Right lobe of liver (tissue), 6 donors: ENCODE data around the gene FANCC. TPM values are rescaled to one million over a fixed set of nuclear protein-coding genes. Genes with fewer than 3 reads are reported as not detected.

Experiments used
- ATAC-seq, 4 donors: fragments of 200-7000 bp; cut with Tn5 transposase; one replicate each; pipeline ENCODE4 v1.9.1; 2020; ENCODE audit warnings: mild to moderate bottlenecking in 4 of 4, moderate library complexity in 4 of 4
- DNase-seq, 3 donors: peaks; one replicate each; pipeline ENCODE4 v3.0.0-alpha.2; 2020
- H3K27ac ChIP-seq, 3 donors: fragments of 200-600 bp; one replicate each; pipeline ENCODE4 v1.8.0; 2022
- H3K27me3 ChIP-seq, 2 donors: fragments of 200-600 bp; one replicate each; pipeline ENCODE4 v1.8.0; 2022
- H3K36me3 ChIP-seq, 4 donors: fragments of 200-600 bp; sonication (generic) in 1 of 4; one replicate each; pipeline versions ENCODE4 v1.5.1 to v1.8.0; 2017 to 2022; ENCODE audit warnings: control low read depth in 1 of 4
- H3K4me1 ChIP-seq, 4 donors: fragments of 200-600 bp; sonication (generic) in 1 of 4; one replicate each; pipeline versions ENCODE4 v1.5.1 to v1.8.0; 2017 to 2022; ENCODE audit warnings: control low read depth in 1 of 4
- H3K4me3 ChIP-seq, 3 donors: fragments of 200-600 bp; one replicate each; pipeline ENCODE4 v1.8.0; 2022
- H3K9me3 ChIP-seq, 4 donors: fragments of 200-600 bp; sonication (generic) in 1 of 4; one replicate each; pipeline versions ENCODE4 v1.5.1 to v1.8.0; 2017 to 2022; ENCODE audit warnings: control low read depth in 1 of 4
- POLR2A ChIP-seq: fragments of 450-650 bp; IDR thresholded peaks from one replicate; pipeline ENCODE4 v1.6.1; 2017; ENCODE audit warnings: antibody characterized with exemption, mild to moderate bottlenecking
- WGBS: methylation state at CpG from one replicate; pipeline ENCODE4 v1.1.6; 2018; ENCODE audit warnings: low coverage, low lambda C conversion rate; ENCODE audit not compliant: insufficient coverage; ENCODE audit errors: missing lambda C conversion rate; 5-methylcytosine and 5-hydroxymethylcytosine counted together
- intact Hi-C, 2 donors: fragments of 100-400 bp; cut with DNase I; formaldehyde crosslinking; loops; one replicate each; pipeline versions ENCODE4 v1.11.2 to v1.14.1; 2022
- total RNA-seq, 6 experiments: library from RNA; depleted of rRNA in 2 of 6; stranded (reverse); fragments of >200 nt in 2 of 6; fragmentation: NEBNext Ultra II Directional in 3 of 6; extraction: Animal tissue kit (Norgen Biotek cat#: 25700) in 3 of 6; gene quantifications; one replicate each; pipeline versions ENCODE4 v1.1.0 to v1.2.4, GENCODE V29; 2016 to 2023
- TF ChIP-seq, protein P1 (sequence below), 4 donors: fragments of 200-600 bp in 3 of 4; fragments of 450-650 bp in 1 of 4; IDR thresholded peaks; one replicate each; pipeline versions ENCODE4 v1.5.1 to v1.8.0; 2016 to 2022; ENCODE audit warnings: antibody characterized with exemption in 4 of 4, mild to moderate bottlenecking in 2 of 4
- donor health status: DM: no; HTN: yes; CAD: no.
- donor health status: DM: no; HTN: no; CAD: no.
- donor health status: DM: no; HTN: no; CAD: no.
- donor health status: DM: no; HTN: yes; CAD: no.
- donor health status: DM: no; HTN: yes; CAD: no.

The FANCC gene
- total RNA-seq, 6 experiments from 2014 or later = 8.1 to 27.9 (median 13.2) TPM

DNA sequence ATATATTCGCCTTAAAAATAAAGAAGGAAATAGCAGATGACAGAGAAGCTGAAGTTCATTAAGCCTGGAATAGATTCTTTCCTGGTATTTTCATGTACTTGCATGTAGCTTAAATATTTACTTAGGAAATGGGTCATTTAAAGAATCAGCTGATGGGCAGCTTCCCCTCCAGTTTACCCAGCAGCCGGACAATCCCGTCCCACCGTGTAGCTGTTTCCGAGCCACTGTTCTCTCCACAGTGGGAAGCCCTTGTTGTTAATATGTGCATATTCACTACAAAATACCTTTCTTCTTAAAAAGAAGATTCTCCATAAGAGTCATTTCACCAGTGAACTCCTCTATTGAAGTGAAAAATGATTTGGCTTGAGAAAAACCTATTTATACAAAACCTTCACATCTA, 187.0 kb downstream of the FANCC start:
- Histone ChIP-seq H3K9me3 (no peaks in the 10 kb centered on the region), H3K4me1 (peaks cover 0 to 38% (median 19%) of the 10 kb centered on the region in 4 donors), H3K4me3 (no peak overlapping the region), H3K36me3 (peaks cover 0 to 5% (median 0%) of the 10 kb centered on the region in 4 donors), H3K27me3 (no peaks in the 10 kb centered on the region), H3K27ac (peak overlapping the region; percentile 46 to 69 (median 55))
- TF ChIP-seq, protein P1, sequence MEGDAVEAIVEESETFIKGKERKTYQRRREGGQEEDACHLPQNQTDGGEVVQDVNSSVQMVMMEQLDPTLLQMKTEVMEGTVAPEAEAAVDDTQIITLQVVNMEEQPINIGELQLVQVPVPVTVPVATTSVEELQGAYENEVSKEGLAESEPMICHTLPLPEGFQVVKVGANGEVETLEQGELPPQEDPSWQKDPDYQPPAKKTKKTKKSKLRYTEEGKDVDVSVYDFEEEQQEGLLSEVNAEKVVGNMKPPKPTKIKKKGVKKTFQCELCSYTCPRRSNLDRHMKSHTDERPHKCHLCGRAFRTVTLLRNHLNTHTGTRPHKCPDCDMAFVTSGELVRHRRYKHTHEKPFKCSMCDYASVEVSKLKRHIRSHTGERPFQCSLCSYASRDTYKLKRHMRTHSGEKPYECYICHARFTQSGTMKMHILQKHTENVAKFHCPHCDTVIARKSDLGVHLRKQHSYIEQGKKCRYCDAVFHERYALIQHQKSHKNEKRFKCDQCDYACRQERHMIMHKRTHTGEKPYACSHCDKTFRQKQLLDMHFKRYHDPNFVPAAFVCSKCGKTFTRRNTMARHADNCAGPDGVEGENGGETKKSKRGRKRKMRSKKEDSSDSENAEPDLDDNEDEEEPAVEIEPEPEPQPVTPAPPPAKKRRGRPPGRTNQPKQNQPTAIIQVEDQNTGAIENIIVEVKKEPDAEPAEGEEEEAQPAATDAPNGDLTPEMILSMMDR (IDR thresholded peaks at IDR 0.05) = no peak
- TF ChIP-seq POLR2A = no peak
- 15% methylated on average over 5 of the region's 5 CpGs for WGBS
- intact Hi-C loops = no loop called here
- ATAC-seq (peak; percentile 5 to 36 (median 19)), DNase-seq (no peak)

GRCh38 chr9:95129476-95130291, 187.8 kb downstream of the FANCC start:
- Histone ChIP-seq H3K36me3 (peaks cover 0 to 9% (median 0%) of the 10 kb centered on the region in 4 donors), H3K27me3 (no peaks in the 10 kb centered on the region), H3K4me1 (peaks cover 0 to 33% (median 16%) of the 10 kb centered on the region in 4 donors), H3K4me3 (no peak overlapping the region), H3K9me3 (no peaks in the 10 kb centered on the region), H3K27ac (peak overlapping the region; percentile 46 to 69 (median 55))
- no peak for DNase-seq
- intact Hi-C loops = loop anchor here in 1 of 2 donors (10.0 kb wide), 2 partner anchors 355 to 455 kb away; no protein-coding TSS in a partner anchor
- 81% methylated on average over 8 of the region's 8 CpGs for WGBS
- ATAC-seq = peak; percentile 50 to 67 (median 55)
- no peak for TF ChIP-seq POLR2A
- TF ChIP-seq, protein P1 (IDR thresholded peaks at IDR 0.05) = no peak

DNA sequence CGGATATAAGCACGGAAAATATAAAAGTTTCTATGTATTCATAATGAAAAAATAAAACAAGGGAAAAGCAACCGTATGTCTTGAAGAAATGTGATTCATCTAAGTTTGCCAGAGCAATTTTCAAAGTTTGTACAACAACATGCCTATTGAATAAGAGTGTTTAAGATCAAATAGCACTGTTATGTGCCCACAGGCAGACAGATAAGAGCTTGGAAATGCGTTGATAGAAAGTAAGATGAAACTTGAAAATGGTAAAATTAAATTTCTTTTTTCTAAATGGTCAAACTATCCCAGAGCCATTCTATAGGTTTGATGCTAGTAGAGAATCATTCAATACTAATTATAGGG, 189.4 kb downstream of the FANCC start:
- WGBS = 84% methylated on average over 4 of the region's 4 CpGs
- intact Hi-C loops = loop anchor here in 1 of 2 donors (10.0 kb wide), 2 partner anchors 353 to 453 kb away; no protein-coding TSS in a partner anchor
- DNase-seq (no peak), ATAC-seq (no peak)
- Histone ChIP-seq H3K27ac (no peak overlapping the region), H3K36me3 (peaks cover 0 to 16% (median 0%) of the 10 kb centered on the region in 4 donors), H3K4me3 (no peak overlapping the region), H3K27me3 (no peaks in the 10 kb centered on the region), H3K4me1 (peaks cover 0 to 22% (median 11%) of the 10 kb centered on the region in 4 donors), H3K9me3 (no peaks in the 10 kb centered on the region)
- TF ChIP-seq, protein P1 (IDR thresholded peaks at IDR 0.05) = no peak
- TF ChIP-seq POLR2A = no peak

GRCh38 chr9:95127249-95128176, 190.0 kb downstream of the FANCC start:
- TF ChIP-seq, protein P1 (IDR thresholded peaks at IDR 0.05) = peak; percentile 82 to 100 (median 97)
- TF ChIP-seq POLR2A = no peak
- no peaks in the 10 kb centered on the region for H3K27me3 ChIP-seq
- intact Hi-C loops = loop anchor here in 1 of 2 donors (10.0 kb wide), 2 partner anchors 353 to 453 kb away; no protein-coding TSS in a partner anchor
- H3K36me3 ChIP-seq = peaks cover 0 to 19% (median 0%) of the 10 kb centered on the region in 4 donors
- peak overlapping the region in 1 of 3 donors; percentile 10 for H3K4me3 ChIP-seq
- H3K4me1 ChIP-seq = peaks cover 0 to 22% (median 9%) of the 10 kb centered on the region in 4 donors
- no peak overlapping the region for H3K27ac ChIP-seq
- no peaks in the 10 kb centered on the region for H3K9me3 ChIP-seq
- ATAC-seq (peak; percentile 81 to 88 (median 86)), DNase-seq (peak; percentile 75 to 86 (median 86))
- WGBS = 22% methylated on average over 18 of the region's 35 CpGs
